Endometrial microvascular endothelial cells (primary cell): ENCODE measurements around the gene POU1F1. TPM values are rescaled to one million over a fixed set of nuclear protein-coding genes. Genes with fewer than 3 reads are reported as not detected.

Source experiments
- total RNA-seq: library from RNA; depleted of rRNA; stranded (reverse); fragments of >200 nt; gene quantifications from one replicate; pipeline ENCODE4 v1.2.3, GENCODE V29; 2015; ENCODE audit errors: inconsistent ontology term

POU1F1 gene
- total RNA-seq, 1 donor from 2014 or later, result not detected

Other genes starting within 250 kb of the POU1F1 start
- gene CHMP2B, start 49.3 kb downstream of the POU1F1 start, total RNA-seq, result 23.1 TPM